Measurements from ENCODE around the gene UBAC2. TPM values are rescaled to one million over a fixed set of nuclear protein-coding genes. Genes with fewer than 3 reads are reported as not detected.

Gene UBAC2
- total and polyA plus RNA-seq, 5 donors from 2014 or later = 62.8 to 122 (median 101) TPM

GRCh38 chr13:99316224-99316623 lies 115.6 kb downstream of the UBAC2 start:
- peak overlapping the region; percentile 49 to 89 (median 64) for H3K4me3 Mint-ChIP-seq
- Histone ChIP-seq H3K4me3 (ENCODE audit: low read depth, low read length) (peak overlapping the region; percentile 86), H3K9me3 (ENCODE audit: control insufficient read depth in 2 of 2, low read length in 2 of 2) (no peaks in the 10 kb centered on the region), H3K27ac (ENCODE audit: insufficient read depth, low read length, poor library complexity, severe bottlenecking) (peak overlapping the region; percentile 92), H3K27me3 (ENCODE audit: control insufficient read depth, insufficient read depth, low read length) (no peaks in the 10 kb centered on the region), H3K36me3 (ENCODE audit: control insufficient read depth, insufficient read depth, low read length) (peaks cover 10% of the 10 kb centered on the region), H3K4me1 (ENCODE audit: control insufficient read depth, insufficient read depth, low read length, poor library complexity, severe bottlenecking) (peaks cover 61% of the 10 kb centered on the region)
- H3K4me1 Mint-ChIP-seq = peaks cover 28 to 80% (median 63%) of the 10 kb centered on the region in 4 donors
- H3K36me3 Mint-ChIP-seq = peaks cover 34% of the 10 kb centered on the region
- H3K27me3 Mint-ChIP-seq = no peaks in the 10 kb centered on the region
- no peak for DNase-seq
- no peak for ATAC-seq (ENCODE audit: low read depth in 2 of 2)
- peaks cover 0 to 5% (median 0%) of the 10 kb centered on the region in 7 donors for H3K9me3 Mint-ChIP-seq
- H3K27ac Mint-ChIP-seq = peak overlapping the region; percentile 87 to 92 (median 91)

GRCh38 chr13:99316657-99317256 lies 116.1 kb downstream of the UBAC2 start:
- Histone ChIP-seq H3K4me3 (ENCODE audit: low read depth, low read length) (peak overlapping the region; percentile 86), H3K9me3 (ENCODE audit: control insufficient read depth in 2 of 2, low read length in 2 of 2) (no peaks in the 10 kb centered on the region), H3K27me3 (ENCODE audit: control insufficient read depth, insufficient read depth, low read length) (no peaks in the 10 kb centered on the region), H3K27ac (ENCODE audit: insufficient read depth, low read length, poor library complexity, severe bottlenecking) (peak overlapping the region; percentile 92), H3K4me1 (ENCODE audit: control insufficient read depth, insufficient read depth, low read length, poor library complexity, severe bottlenecking) (peaks cover 61% of the 10 kb centered on the region), H3K36me3 (ENCODE audit: control insufficient read depth, insufficient read depth, low read length) (peaks cover 10% of the 10 kb centered on the region)
- no peak for DNase-seq
- peak overlapping the region; percentile 62 to 89 (median 68) for H3K4me3 Mint-ChIP-seq
- peaks cover 31% of the 10 kb centered on the region for H3K36me3 Mint-ChIP-seq
- no peak for ATAC-seq (ENCODE audit: low read depth in 2 of 2)
- no peaks in the 10 kb centered on the region for H3K27me3 Mint-ChIP-seq
- H3K9me3 Mint-ChIP-seq = peaks cover 0 to 5% (median 0%) of the 10 kb centered on the region in 7 donors
- peaks cover 31 to 80% (median 63%) of the 10 kb centered on the region in 4 donors for H3K4me1 Mint-ChIP-seq
- peak overlapping the region; percentile 87 to 92 (median 91) for H3K27ac Mint-ChIP-seq

- DNase-seq (peak in 2 of 3 donors; percentile 25 to 68), ATAC-seq (ENCODE audit: low read depth in 2 of 2) (peak in 1 of 2 donors; percentile 12)
- Mint-ChIP-seq H3K27me3 (no peaks in the 10 kb centered on the region), H3K9me3 (peaks cover 0 to 1% (median 0%) of the 10 kb centered on the region in 7 donors), H3K4me1 (peaks cover 46 to 83% (median 62%) of the 10 kb centered on the region in 4 donors), H3K4me3 (peak overlapping the region in 3 of 4 donors; percentile 20 to 78 (median 47)), H3K27ac (peak overlapping the region; percentile 43 to 97 (median 82)), H3K36me3 (peaks cover 37% of the 10 kb centered on the region)
- Histone ChIP-seq H3K4me1 (ENCODE audit: control insufficient read depth, insufficient read depth, low read length, poor library complexity, severe bottlenecking) (peaks cover 56% of the 10 kb centered on the region), H3K27me3 (ENCODE audit: control insufficient read depth, insufficient read depth, low read length) (no peaks in the 10 kb centered on the region), H3K9me3 (ENCODE audit: control insufficient read depth in 2 of 2, low read length in 2 of 2) (no peaks in the 10 kb centered on the region), H3K27ac (ENCODE audit: insufficient read depth, low read length, poor library complexity, severe bottlenecking) (peak overlapping the region; percentile 75), H3K36me3 (ENCODE audit: control insufficient read depth, insufficient read depth, low read length) (peaks cover 23% of the 10 kb centered on the region), H3K4me3 (ENCODE audit: low read depth, low read length) (no peak overlapping the region)
Observed at GRCh38 chr13:99320693-99321481, 120.2 kb downstream of the UBAC2 start.

- Mint-ChIP-seq H3K27ac (peak overlapping the region; percentile 95 to 97 (median 95)), H3K4me1 (peaks cover 44 to 82% (median 61%) of the 10 kb centered on the region in 4 donors), H3K9me3 (peaks cover 0 to 1% (median 0%) of the 10 kb centered on the region in 7 donors), H3K27me3 (no peaks in the 10 kb centered on the region), H3K4me3 (peak overlapping the region; percentile 20 to 78 (median 76)), H3K36me3 (peaks cover 30% of the 10 kb centered on the region)
- DNase-seq = no peak
- peaks cover 25% of the 10 kb centered on the region for H3K36me3 ChIP-seq (ENCODE audit: control insufficient read depth, insufficient read depth, low read length)
- peaks cover 56% of the 10 kb centered on the region for H3K4me1 ChIP-seq (ENCODE audit: control insufficient read depth, insufficient read depth, low read length, poor library complexity, severe bottlenecking)
- peak overlapping the region; percentile 68 for H3K4me3 ChIP-seq (ENCODE audit: low read depth, low read length)
- H3K27ac ChIP-seq (ENCODE audit: insufficient read depth, low read length, poor library complexity, severe bottlenecking) = peak overlapping the region; percentile 75
- ATAC-seq (ENCODE audit: low read depth in 2 of 2) = no peak
- H3K9me3 ChIP-seq (ENCODE audit: control insufficient read depth in 2 of 2, low read length in 2 of 2) = no peaks in the 10 kb centered on the region
- H3K27me3 ChIP-seq (ENCODE audit: control insufficient read depth, insufficient read depth, low read length) = no peaks in the 10 kb centered on the region
Observed at GRCh38 chr13:99321709-99322108, 121.1 kb downstream of the UBAC2 start.

GRCh38 chr13:99322297-99323103 lies 121.8 kb downstream of the UBAC2 start:
- Histone ChIP-seq H3K4me1 (ENCODE audit: control insufficient read depth, insufficient read depth, low read length, poor library complexity, severe bottlenecking) (peaks cover 52% of the 10 kb centered on the region), H3K36me3 (ENCODE audit: control insufficient read depth, insufficient read depth, low read length) (peaks cover 22% of the 10 kb centered on the region), H3K27me3 (ENCODE audit: control insufficient read depth, insufficient read depth, low read length) (no peaks in the 10 kb centered on the region), H3K27ac (ENCODE audit: insufficient read depth, low read length, poor library complexity, severe bottlenecking) (peak overlapping the region; percentile 75), H3K9me3 (ENCODE audit: control insufficient read depth in 2 of 2, low read length in 2 of 2) (no peaks in the 10 kb centered on the region), H3K4me3 (ENCODE audit: low read depth, low read length) (peak overlapping the region; percentile 68)
- no peaks in the 10 kb centered on the region for H3K9me3 Mint-ChIP-seq
- H3K4me1 Mint-ChIP-seq = peaks cover 43 to 82% (median 61%) of the 10 kb centered on the region in 4 donors
- peak overlapping the region; percentile 20 to 78 (median 76) for H3K4me3 Mint-ChIP-seq
- peaks cover 30% of the 10 kb centered on the region for H3K36me3 Mint-ChIP-seq
- H3K27me3 Mint-ChIP-seq = no peaks in the 10 kb centered on the region
- peak; percentile 93 to 95 for ATAC-seq (ENCODE audit: low read depth in 2 of 2)
- H3K27ac Mint-ChIP-seq = peak overlapping the region; percentile 95 to 97 (median 95)
- DNase-seq = peak in 2 of 3 donors; percentile 21 to 69

GRCh38 chr13:99323488-99323887 lies 122.8 kb downstream of the UBAC2 start:
- ATAC-seq (ENCODE audit: low read depth in 2 of 2) (no peak), DNase-seq (no peak)
- H3K9me3 ChIP-seq (ENCODE audit: control insufficient read depth in 2 of 2, low read length in 2 of 2) = no peaks in the 10 kb centered on the region
- Mint-ChIP-seq H3K27ac (peak overlapping the region; percentile 95 to 97 (median 95)), H3K9me3 (no peaks in the 10 kb centered on the region), H3K4me1 (peaks cover 44 to 79% (median 61%) of the 10 kb centered on the region in 4 donors), H3K4me3 (peak overlapping the region in 2 of 4 donors; percentile 20 to 77), H3K27me3 (no peaks in the 10 kb centered on the region), H3K36me3 (peaks cover 30% of the 10 kb centered on the region)
- H3K4me1 ChIP-seq (ENCODE audit: control insufficient read depth, insufficient read depth, low read length, poor library complexity, severe bottlenecking) = peaks cover 52% of the 10 kb centered on the region
- peak overlapping the region; percentile 75 for H3K27ac ChIP-seq (ENCODE audit: insufficient read depth, low read length, poor library complexity, severe bottlenecking)
- peak overlapping the region; percentile 68 for H3K4me3 ChIP-seq (ENCODE audit: low read depth, low read length)
- H3K36me3 ChIP-seq (ENCODE audit: control insufficient read depth, insufficient read depth, low read length) = peaks cover 25% of the 10 kb centered on the region
- H3K27me3 ChIP-seq (ENCODE audit: control insufficient read depth, insufficient read depth, low read length) = no peaks in the 10 kb centered on the region

- DNase-seq = no peak
Observed at GRCh38 chr13:99326012-99326411, 125.4 kb downstream of the UBAC2 start.

More at GRCh38 chr13:99326012-99326411, 125.4 kb downstream of the UBAC2 start:
- Mint-ChIP-seq H3K27ac (peak overlapping the region in 1 of 3 donors; percentile 44), H3K9me3 (no peaks in the 10 kb centered on the region), H3K4me3 (no peak overlapping the region), H3K4me1 (peaks cover 50 to 65% (median 59%) of the 10 kb centered on the region in 4 donors), H3K27me3 (no peaks in the 10 kb centered on the region), H3K36me3 (peaks cover 40% of the 10 kb centered on the region)
- Histone ChIP-seq H3K9me3 (ENCODE audit: control insufficient read depth in 2 of 2, low read length in 2 of 2) (no peaks in the 10 kb centered on the region), H3K27ac (ENCODE audit: insufficient read depth, low read length, poor library complexity, severe bottlenecking) (no peak overlapping the region), H3K4me1 (ENCODE audit: control insufficient read depth, insufficient read depth, low read length, poor library complexity, severe bottlenecking) (peaks cover 38% of the 10 kb centered on the region), H3K36me3 (ENCODE audit: control insufficient read depth, insufficient read depth, low read length) (peaks cover 27% of the 10 kb centered on the region), H3K4me3 (ENCODE audit: low read depth, low read length) (peak overlapping the region; percentile 2), H3K27me3 (ENCODE audit: control insufficient read depth, insufficient read depth, low read length) (no peaks in the 10 kb centered on the region)
- no peak for ATAC-seq (ENCODE audit: low read depth in 2 of 2)
